Transverse colon (tissue), 4 donors: ENCODE measurements around the gene GDPD5.

Experiments used
- CTCF ChIP-seq, 5 experiments: fragments of 200-600 bp in 3 of 5; fragments of 450-650 bp in 2 of 5; sonication (generic) in 3 of 5; IDR thresholded peaks; 1 replicate in 2 of 5; 2 replicates in 3 of 5; pipeline ENCODE4 v1.5.1; 2016 to 2017; ENCODE audit warnings: antibody characterized with exemption in 5 of 5, inconsistent platforms in 3 of 5, mild to moderate bottlenecking in 2 of 5, moderate library complexity in 1 of 5
- EP300 ChIP-seq: sonication (generic); formaldehyde crosslinking; IDR thresholded peaks from one replicate; pipeline ENCODE4 v1.6.1; 2017; ENCODE audit warnings: antibody characterized with exemption, low read depth
- POLR2A ChIP-seq: fragments of 450-650 bp; IDR thresholded peaks from one replicate; pipeline ENCODE4 v1.6.1; 2016; ENCODE audit warnings: antibody characterized with exemption, mild to moderate bottlenecking, moderate library complexity
- POLR2AphosphoS5 ChIP-seq, 3 donors: sonication (generic); formaldehyde crosslinking; IDR thresholded peaks; one replicate each; pipeline ENCODE4 v1.6.1; 2016; ENCODE audit warnings: antibody characterized with exemption in 3 of 3

- TF ChIP-seq EP300 (no peak), CTCF (IDR thresholded peaks at IDR 0.05) (no peak), POLR2A (no peak), POLR2AphosphoS5 (IDR thresholded peaks at IDR 0.05) (no peak)
Observed at GRCh38 chr11:75400146-75400865, 125.4 kb downstream of the GDPD5 start.
